ENCODE data around the gene TMIGD3.

TMIGD3 gene

DNA sequence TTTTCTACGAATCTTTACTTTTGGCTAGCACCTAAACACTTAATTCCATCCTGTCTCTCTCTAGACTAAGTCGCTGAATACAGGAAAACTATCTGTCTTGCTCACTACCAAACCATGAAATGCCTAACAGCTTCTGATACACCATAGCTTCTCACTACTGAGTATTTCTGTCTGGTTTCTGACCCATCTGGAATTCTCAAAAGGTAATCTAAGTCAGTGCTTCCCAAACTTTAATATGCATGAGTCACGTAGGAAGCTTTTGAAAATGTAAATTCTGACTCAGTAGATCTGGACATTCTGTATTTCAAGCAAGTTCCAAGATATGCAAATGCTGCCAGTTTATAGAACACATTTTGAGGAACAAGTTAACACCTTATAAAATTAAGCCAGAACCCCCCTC is 66.7 kb downstream of the TMIGD3 start:
- no peak for DNase-seq (ENCODE audit: extremely low spot score)
- TF ChIP-seq LEF1 (IDR thresholded peaks at IDR 0.05; ENCODE audit: borderline replicate concordance) (no peak), ZNF384 (IDR thresholded peaks at IDR 0.05) (no peak), FOXA1 (IDR thresholded peaks at IDR 0.05) (no peak), BHLHE40 (IDR thresholded peaks at IDR 0.05; ENCODE audit: borderline replicate concordance) (no peak), L3MBTL2 (conservative IDR thresholded peaks at IDR 0.05) (no peak), ELF4 (IDR thresholded peaks at IDR 0.05) (no peak), SUZ12 (IDR thresholded peaks at IDR 0.05) (no peak), CTBP1 (IDR thresholded peaks at IDR 0.05; ENCODE audit: borderline replicate concordance) (no peak), SP1 (IDR thresholded peaks at IDR 0.05) (no peak), TARDBP (IDR thresholded peaks at IDR 0.05) (no peak), ARNT (IDR thresholded peaks at IDR 0.05) (no peak), NFRKB (IDR thresholded peaks at IDR 0.05) (no peak), FOXM1 (IDR thresholded peaks at IDR 0.05; ENCODE audit: borderline replicate concordance) (no peak), HDGF (IDR thresholded peaks at IDR 0.05; ENCODE audit: borderline replicate concordance) (no peak), FOXK2 (IDR thresholded peaks at IDR 0.05) (no peak)
- TF ChIP-seq, protein P1, sequence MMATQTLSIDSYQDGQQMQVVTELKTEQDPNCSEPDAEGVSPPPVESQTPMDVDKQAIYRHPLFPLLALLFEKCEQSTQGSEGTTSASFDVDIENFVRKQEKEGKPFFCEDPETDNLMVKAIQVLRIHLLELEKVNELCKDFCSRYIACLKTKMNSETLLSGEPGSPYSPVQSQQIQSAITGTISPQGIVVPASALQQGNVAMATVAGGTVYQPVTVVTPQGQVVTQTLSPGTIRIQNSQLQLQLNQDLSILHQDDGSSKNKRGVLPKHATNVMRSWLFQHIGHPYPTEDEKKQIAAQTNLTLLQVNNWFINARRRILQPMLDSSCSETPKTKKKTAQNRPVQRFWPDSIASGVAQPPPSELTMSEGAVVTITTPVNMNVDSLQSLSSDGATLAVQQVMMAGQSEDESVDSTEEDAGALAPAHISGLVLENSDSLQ (IDR thresholded peaks at IDR 0.05): no peak
- ChIA-PET POLR2A (interaction anchor here (2.1 kb wide), 1 partner anchor 12 kb away, joined by 10 read pairs; the partner anchor contains the start of gene WDR77), CTCF (no interaction called here)
